Suprapubic skin (tissue), 4 donors: Measurements from ENCODE around the gene EPHA4. TPM values are rescaled to one million over a fixed set of nuclear protein-coding genes. Genes with fewer than 3 reads are reported as not detected.

Source experiments
- DNase-seq, 2 donors: peaks; one replicate each; pipeline ENCODE4 v3.0.0-alpha.2; 2019; ENCODE audit warnings: low spot score in 2 of 2
- H3K27ac ChIP-seq: fragments of 200-600 bp; sonication (generic); one replicate; pipeline ENCODE4 v1.5.1; 2019
- H3K27me3 ChIP-seq: fragments of 200-600 bp; sonication (generic); one replicate; pipeline ENCODE4 v1.5.1; 2019
- H3K36me3 ChIP-seq: fragments of 200-600 bp; sonication (generic); one replicate; pipeline ENCODE4 v1.5.1; 2019
- H3K4me1 ChIP-seq: fragments of 200-600 bp; sonication (generic); one replicate; pipeline ENCODE4 v1.5.1; 2019
- H3K4me3 ChIP-seq: fragments of 200-600 bp; sonication (generic); one replicate; pipeline ENCODE4 v1.5.1; 2019; ENCODE audit warnings: mild to moderate bottlenecking
- H3K9me3 ChIP-seq: fragments of 200-600 bp; sonication (generic); one replicate; pipeline ENCODE4 v1.5.1; 2019
- EP300 ChIP-seq: sonication (generic); formaldehyde crosslinking; IDR thresholded peaks from one replicate; pipeline ENCODE4 v1.6.1; 2017; ENCODE audit warnings: antibody characterized with exemption
- POLR2A ChIP-seq, 2 donors: fragments of 450-650 bp; IDR thresholded peaks; one replicate each; pipeline ENCODE4 v1.6.1; 2017; ENCODE audit warnings: antibody characterized with exemption in 2 of 2, mild to moderate bottlenecking in 2 of 2, moderate library complexity in 2 of 2
- POLR2AphosphoS5 ChIP-seq, 3 donors: sonication (generic); formaldehyde crosslinking; IDR thresholded peaks; one replicate each; pipeline ENCODE4 v1.6.1; 2017; ENCODE audit warnings: antibody characterized with exemption in 3 of 3
- WGBS: methylation state at CpG from one replicate; pipeline ENCODE4 v1.1.5; 2018; 5-methylcytosine and 5-hydroxymethylcytosine counted together
- total RNA-seq, 4 donors: library from RNA; depleted of rRNA; stranded (reverse); fragments of >200 nt; gene quantifications; one replicate each; pipeline ENCODE4 v1.1.0, GENCODE V29; 2016
- TF ChIP-seq, protein P1 (sequence below), 2 donors: fragments of 200-600 bp in 1 of 2; fragments of 450-650 bp in 1 of 2; sonication (generic) in 1 of 2; IDR thresholded peaks; one replicate each; pipeline ENCODE4 v1.5.1; 2016 to 2019; ENCODE audit warnings: antibody characterized with exemption in 2 of 2, mild to moderate bottlenecking in 1 of 2, moderate library complexity in 1 of 2

EPHA4 gene
- total RNA-seq, 4 donors from 2014 or later, result 49.9 to 70.6 (median 67.8) TPM

DNA sequence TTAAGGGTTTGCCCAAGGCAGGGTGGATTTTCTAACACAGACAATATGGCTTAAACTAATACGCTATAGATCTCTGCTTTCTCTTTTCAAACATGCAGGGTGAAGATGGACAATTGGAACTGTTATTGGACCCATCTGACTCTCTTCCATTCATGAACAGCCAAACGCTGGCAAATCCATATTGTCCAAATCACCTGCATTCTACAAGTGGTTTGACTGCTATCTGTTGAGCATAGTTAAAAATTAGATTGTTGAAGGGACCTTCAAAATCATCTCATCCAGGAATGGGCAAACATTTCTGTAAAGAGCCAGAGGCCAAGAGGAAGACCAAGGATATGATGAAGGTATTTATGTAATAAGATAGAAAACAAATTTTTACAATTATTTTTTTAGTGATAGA lies 65.6 kb downstream of the EPHA4 start:
- Histone ChIP-seq H3K4me3 (no peak overlapping the region), H3K27me3 (no peaks in the 10 kb centered on the region), H3K36me3 (no peaks in the 10 kb centered on the region), H3K9me3 (no peaks in the 10 kb centered on the region), H3K4me1 (peaks cover 6% of the 10 kb centered on the region), H3K27ac (no peak overlapping the region)
- no peak for TF ChIP-seq EP300
- no peak for TF ChIP-seq POLR2A (IDR thresholded peaks at IDR 0.05)
- TF ChIP-seq POLR2AphosphoS5 (IDR thresholded peaks at IDR 0.05), result no peak
- TF ChIP-seq, protein P1, sequence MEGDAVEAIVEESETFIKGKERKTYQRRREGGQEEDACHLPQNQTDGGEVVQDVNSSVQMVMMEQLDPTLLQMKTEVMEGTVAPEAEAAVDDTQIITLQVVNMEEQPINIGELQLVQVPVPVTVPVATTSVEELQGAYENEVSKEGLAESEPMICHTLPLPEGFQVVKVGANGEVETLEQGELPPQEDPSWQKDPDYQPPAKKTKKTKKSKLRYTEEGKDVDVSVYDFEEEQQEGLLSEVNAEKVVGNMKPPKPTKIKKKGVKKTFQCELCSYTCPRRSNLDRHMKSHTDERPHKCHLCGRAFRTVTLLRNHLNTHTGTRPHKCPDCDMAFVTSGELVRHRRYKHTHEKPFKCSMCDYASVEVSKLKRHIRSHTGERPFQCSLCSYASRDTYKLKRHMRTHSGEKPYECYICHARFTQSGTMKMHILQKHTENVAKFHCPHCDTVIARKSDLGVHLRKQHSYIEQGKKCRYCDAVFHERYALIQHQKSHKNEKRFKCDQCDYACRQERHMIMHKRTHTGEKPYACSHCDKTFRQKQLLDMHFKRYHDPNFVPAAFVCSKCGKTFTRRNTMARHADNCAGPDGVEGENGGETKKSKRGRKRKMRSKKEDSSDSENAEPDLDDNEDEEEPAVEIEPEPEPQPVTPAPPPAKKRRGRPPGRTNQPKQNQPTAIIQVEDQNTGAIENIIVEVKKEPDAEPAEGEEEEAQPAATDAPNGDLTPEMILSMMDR (IDR thresholded peaks at IDR 0.05), result no peak
- 94% methylated on average over 2 of the region's 2 CpGs for WGBS
- DNase-seq, result no peak

DNA sequence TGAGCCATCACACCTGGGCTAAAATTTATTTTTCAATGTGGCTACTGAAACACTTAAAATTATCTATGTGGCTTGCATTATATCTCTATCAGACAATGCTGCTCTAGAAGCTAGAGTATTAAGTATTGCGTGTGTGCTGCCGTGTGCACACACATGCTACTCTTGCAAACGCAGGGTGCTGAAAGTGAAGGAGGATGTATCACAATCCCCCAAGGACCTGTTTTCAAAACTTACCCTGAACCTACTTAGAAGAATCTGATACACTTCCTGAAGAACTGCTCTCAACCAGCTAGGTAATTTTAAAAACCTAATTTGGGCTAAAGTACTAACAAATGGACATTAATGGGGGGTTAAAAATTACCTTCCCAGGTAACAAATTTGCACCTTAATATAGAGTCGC lies 66.5 kb downstream of the EPHA4 start:
- no peaks in the 10 kb centered on the region for H3K27me3 ChIP-seq
- no peaks in the 10 kb centered on the region for H3K9me3 ChIP-seq
- H3K4me1 ChIP-seq, result peaks cover 6% of the 10 kb centered on the region
- WGBS, result 96% methylated on average over 4 of the region's 4 CpGs
- DNase-seq, result no peak
- H3K36me3 ChIP-seq, result no peaks in the 10 kb centered on the region
- no peak for TF ChIP-seq POLR2AphosphoS5 (IDR thresholded peaks at IDR 0.05)
- no peak for TF ChIP-seq POLR2A (IDR thresholded peaks at IDR 0.05)
- TF ChIP-seq, protein P1 (IDR thresholded peaks at IDR 0.05), result no peak
- TF ChIP-seq EP300, result no peak
- no peak overlapping the region for H3K4me3 ChIP-seq
- no peak overlapping the region for H3K27ac ChIP-seq

DNA sequence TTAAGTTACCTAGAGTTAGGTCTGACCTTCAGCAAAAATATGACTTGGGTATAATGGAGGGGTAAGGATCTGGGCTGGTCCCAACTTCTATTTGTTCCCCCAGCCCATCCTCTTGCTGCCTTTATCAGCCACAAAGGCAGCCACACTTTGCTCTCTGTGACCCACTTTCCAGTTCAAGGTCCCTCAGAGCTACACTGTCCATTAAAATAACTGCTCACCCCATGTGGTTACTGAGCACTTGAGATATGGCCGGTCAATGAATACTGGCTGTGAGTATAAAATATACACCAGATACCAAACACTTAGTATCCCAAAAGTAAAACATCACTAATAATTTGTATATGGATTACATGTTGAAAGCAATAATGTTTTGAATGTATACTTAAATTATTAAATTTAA lies 67.2 kb downstream of the EPHA4 start:
- no peak overlapping the region for H3K27ac ChIP-seq

DNA sequence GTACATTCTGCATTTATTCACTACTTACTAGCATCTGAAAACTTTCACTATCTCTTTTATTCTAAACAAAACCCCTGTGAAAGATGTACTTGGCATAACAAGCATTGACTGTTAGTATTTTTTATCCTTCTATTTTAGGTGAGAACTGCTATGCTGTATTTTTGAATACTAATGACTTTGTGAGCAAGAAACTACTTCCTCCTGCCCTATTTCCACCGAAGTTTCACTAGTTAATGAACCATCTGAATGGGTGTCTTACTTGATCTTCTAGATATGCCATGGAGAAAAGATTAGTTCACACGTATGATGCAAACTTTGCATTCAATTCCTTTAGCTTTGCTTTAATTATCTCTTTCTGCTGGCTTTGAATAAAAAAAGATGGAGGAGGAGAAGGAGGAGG lies 68.1 kb downstream of the EPHA4 start:
- H3K36me3 ChIP-seq, result peaks cover 7% of the 10 kb centered on the region
- TF ChIP-seq POLR2AphosphoS5 (IDR thresholded peaks at IDR 0.05), result no peak
- no peaks in the 10 kb centered on the region for H3K9me3 ChIP-seq
- peaks cover 6% of the 10 kb centered on the region for H3K4me1 ChIP-seq
- H3K4me3 ChIP-seq, result no peak overlapping the region
- H3K27ac ChIP-seq, result no peak overlapping the region
- 38% methylated on average over 2 of the region's 2 CpGs for WGBS
- H3K27me3 ChIP-seq, result no peaks in the 10 kb centered on the region
- no peak for DNase-seq

More for the DNA sequence above, 67.2 kb downstream of the EPHA4 start:
- Histone ChIP-seq H3K4me1 (peaks cover 6% of the 10 kb centered on the region), H3K27me3 (no peaks in the 10 kb centered on the region), H3K4me3 (no peak overlapping the region), H3K36me3 (peaks cover 6% of the 10 kb centered on the region), H3K9me3 (no peaks in the 10 kb centered on the region)
- DNase-seq, result no peak
- WGBS, result 100% methylated on average over 1 of the region's 1 CpG
- TF ChIP-seq POLR2AphosphoS5 (IDR thresholded peaks at IDR 0.05), result no peak
- TF ChIP-seq POLR2A (IDR thresholded peaks at IDR 0.05), result no peak
- TF ChIP-seq, protein P1 (IDR thresholded peaks at IDR 0.05), result no peak
- TF ChIP-seq EP300, result no peak

DNA sequence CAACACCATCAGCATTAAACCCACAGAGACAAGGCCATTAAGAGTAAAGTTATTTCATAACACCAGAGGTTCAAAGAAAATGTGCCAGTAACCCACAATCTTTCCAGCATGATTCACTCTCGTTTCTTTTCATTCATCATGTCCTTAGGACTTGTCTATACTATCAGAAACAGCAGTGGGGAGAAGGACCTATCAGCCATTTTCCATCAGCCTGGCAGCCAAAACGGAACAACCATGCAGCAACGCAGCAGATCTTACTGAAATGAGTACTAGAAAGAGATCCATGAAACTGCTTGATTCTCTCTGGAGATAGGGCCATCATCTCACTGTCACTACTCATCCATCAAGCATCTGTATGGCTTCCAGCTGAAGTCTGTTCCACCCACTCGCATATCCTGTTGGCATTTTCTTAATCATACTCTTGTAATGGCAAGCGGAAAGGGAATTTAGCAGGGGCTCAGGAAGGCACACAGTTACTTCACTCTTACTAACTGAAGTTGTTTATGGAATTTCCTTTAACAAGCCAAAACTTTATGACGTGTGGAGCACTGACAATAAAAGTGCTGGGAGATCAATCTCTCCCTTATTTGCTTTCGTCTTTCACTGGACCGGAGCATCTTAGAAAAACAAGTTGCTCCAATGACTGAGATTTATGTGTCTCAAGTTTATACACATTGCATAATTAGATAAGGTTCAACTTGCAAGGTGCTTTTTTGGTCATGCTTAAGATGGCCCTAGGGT lies 69.7 kb downstream of the EPHA4 start:
- no peak overlapping the region for H3K4me3 ChIP-seq
- DNase-seq, result no peak
- 58% methylated on average over 8 of the region's 8 CpGs for WGBS
- peaks cover 6% of the 10 kb centered on the region for H3K4me1 ChIP-seq
- H3K27me3 ChIP-seq, result no peaks in the 10 kb centered on the region
- no peaks in the 10 kb centered on the region for H3K9me3 ChIP-seq
- no peak overlapping the region for H3K27ac ChIP-seq
- TF ChIP-seq, protein P1 (IDR thresholded peaks at IDR 0.05), result no peak
- TF ChIP-seq POLR2AphosphoS5 (IDR thresholded peaks at IDR 0.05) (no peak), EP300 (no peak), POLR2A (IDR thresholded peaks at IDR 0.05) (no peak)
- peaks cover 7% of the 10 kb centered on the region for H3K36me3 ChIP-seq
